GM18519 (cell line): ENCODE data around the gene CFAP90.

Source experiments
- ATAC-seq: cut with Tn5 transposase; IDR thresholded peaks from one replicate; pipeline ENCODE4 v1.9.1; 2021; ENCODE audit warnings: mild to moderate bottlenecking, moderate library complexity; ENCODE audit not compliant: unreplicated experiment, low FRiP score

Gene CFAP90

GRCh38 chr5:7850395-7851239 is at the start of gene CFAP90:
Gene CFAP90, minus strand, starts transcription at chr5:7851133. Its CDS starts 112 bp downstream, at chr5:7851021.
- peak; percentile 34 for ATAC-seq

- ATAC-seq: peak; percentile 71
Measured at GRCh38 chr5:7897014-7897600, 46.2 kb upstream of the CFAP90 start.

GRCh38 chr5:7894860-7895259 is 43.9 kb upstream of the CFAP90 start:
- ATAC-seq: peak; percentile 90

- ATAC-seq: no peak
Measured at GRCh38 chr5:7894439-7894838, 43.5 kb upstream of the CFAP90 start.

- no peak for ATAC-seq
Measured at GRCh38 chr5:7888901-7889300, 38.0 kb upstream of the CFAP90 start.

GRCh38 chr5:7886849-7887475 is 36.0 kb upstream of the CFAP90 start:
- ATAC-seq: peak; percentile 51

GRCh38 chr5:7884491-7885267 is 33.7 kb upstream of the CFAP90 start:
- no peak for ATAC-seq

- ATAC-seq: no peak
Measured at GRCh38 chr5:7882926-7883325, 32.0 kb upstream of the CFAP90 start.

GRCh38 chr5:7881816-7882215 is 30.9 kb upstream of the CFAP90 start:
- no peak for ATAC-seq

- ATAC-seq: no peak
Measured at GRCh38 chr5:7881091-7881490, 30.2 kb upstream of the CFAP90 start.

- ATAC-seq: peak; percentile 98
Measured at GRCh38 chr5:7878381-7878873, 27.5 kb upstream of the CFAP90 start.

GRCh38 chr5:7877851-7878250 is 26.9 kb upstream of the CFAP90 start:
- ATAC-seq: no peak

GRCh38 chr5:7876867-7877266 is 25.9 kb upstream of the CFAP90 start:
- ATAC-seq: peak; percentile 36

GRCh38 chr5:7875151-7875550 is 24.2 kb upstream of the CFAP90 start:
- ATAC-seq: no peak

GRCh38 chr5:7874639-7875038 is 23.7 kb upstream of the CFAP90 start:
- no peak for ATAC-seq

- ATAC-seq: no peak
Measured at GRCh38 chr5:7873216-7873615, 22.3 kb upstream of the CFAP90 start.

- ATAC-seq: no peak
Measured at GRCh38 chr5:7872517-7873130, 21.7 kb upstream of the CFAP90 start.

GRCh38 chr5:7871653-7872052 is 20.7 kb upstream of the CFAP90 start:
- ATAC-seq: no peak

- peak; percentile 6 for ATAC-seq
Measured at GRCh38 chr5:7869474-7870136, 18.7 kb upstream of the CFAP90 start.
